ENCODE data around the gene RANBP9. TPM values are rescaled to one million over a fixed set of nuclear protein-coding genes. Genes with fewer than 3 reads are reported as not detected.

Gene RANBP9
- total RNA-seq, 1 donor, result 25.5 TPM

DNA sequence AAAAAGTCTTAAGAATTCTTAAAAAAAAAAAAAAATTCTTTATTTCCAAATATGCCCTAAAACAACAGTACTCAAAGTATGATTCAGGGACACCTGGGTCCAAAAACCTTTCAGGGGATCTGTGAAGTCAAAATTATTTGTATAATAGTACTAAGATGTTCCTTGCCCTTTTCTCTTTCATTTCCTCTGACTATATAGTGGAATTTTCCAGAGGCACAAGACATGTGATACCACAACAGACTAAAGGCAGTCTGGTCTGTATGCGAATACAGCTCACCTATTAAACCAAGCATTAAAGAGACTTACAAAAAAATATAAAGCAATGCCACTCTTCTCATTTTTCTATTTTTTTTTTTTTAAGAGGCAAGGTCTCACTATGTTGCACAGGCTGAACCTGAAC is 81.1 kb downstream of the RANBP9 start:
- TF ChIP-seq, protein P1, sequence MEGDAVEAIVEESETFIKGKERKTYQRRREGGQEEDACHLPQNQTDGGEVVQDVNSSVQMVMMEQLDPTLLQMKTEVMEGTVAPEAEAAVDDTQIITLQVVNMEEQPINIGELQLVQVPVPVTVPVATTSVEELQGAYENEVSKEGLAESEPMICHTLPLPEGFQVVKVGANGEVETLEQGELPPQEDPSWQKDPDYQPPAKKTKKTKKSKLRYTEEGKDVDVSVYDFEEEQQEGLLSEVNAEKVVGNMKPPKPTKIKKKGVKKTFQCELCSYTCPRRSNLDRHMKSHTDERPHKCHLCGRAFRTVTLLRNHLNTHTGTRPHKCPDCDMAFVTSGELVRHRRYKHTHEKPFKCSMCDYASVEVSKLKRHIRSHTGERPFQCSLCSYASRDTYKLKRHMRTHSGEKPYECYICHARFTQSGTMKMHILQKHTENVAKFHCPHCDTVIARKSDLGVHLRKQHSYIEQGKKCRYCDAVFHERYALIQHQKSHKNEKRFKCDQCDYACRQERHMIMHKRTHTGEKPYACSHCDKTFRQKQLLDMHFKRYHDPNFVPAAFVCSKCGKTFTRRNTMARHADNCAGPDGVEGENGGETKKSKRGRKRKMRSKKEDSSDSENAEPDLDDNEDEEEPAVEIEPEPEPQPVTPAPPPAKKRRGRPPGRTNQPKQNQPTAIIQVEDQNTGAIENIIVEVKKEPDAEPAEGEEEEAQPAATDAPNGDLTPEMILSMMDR (IDR thresholded peaks at IDR 0.05; ENCODE audit: insufficient read depth, low read depth, low read length), result no peak
- DNase-seq (ENCODE audit: low read depth), result no peak
- H3K4me3 ChIP-seq (ENCODE audit: low read depth, low read length), result no peak overlapping the region

GRCh38 chr6:13629459-13630116 is 82.0 kb downstream of the RANBP9 start:
- no peak overlapping the region for H3K4me3 ChIP-seq (ENCODE audit: low read depth, low read length)
- TF ChIP-seq, protein P1 (IDR thresholded peaks at IDR 0.05; ENCODE audit: insufficient read depth, low read depth, low read length), result no peak
- no peak for DNase-seq (ENCODE audit: low read depth)

DNA sequence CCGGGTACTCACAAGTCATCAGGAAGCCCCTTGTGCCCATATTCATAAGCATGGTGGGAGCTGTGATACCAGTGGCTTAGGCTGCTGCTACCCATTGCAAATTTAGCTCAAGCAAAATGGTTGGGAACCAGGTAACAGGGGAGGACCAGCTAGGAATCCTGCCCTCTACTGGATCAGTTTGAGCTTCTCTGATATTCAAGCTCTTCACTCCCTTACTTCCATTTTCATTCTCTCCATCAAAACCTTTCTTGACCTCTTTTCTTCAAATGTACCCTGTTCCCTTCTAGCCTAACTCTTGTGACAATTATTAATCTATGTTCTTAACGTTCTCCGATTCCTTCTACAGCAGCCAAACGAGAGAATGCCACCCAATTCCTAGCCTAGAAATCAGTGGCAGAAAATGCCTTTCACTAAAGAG is 86.8 kb downstream of the RANBP9 start:
- no peak overlapping the region for H3K4me3 ChIP-seq (ENCODE audit: low read depth, low read length)
- TF ChIP-seq, protein P1 (IDR thresholded peaks at IDR 0.05; ENCODE audit: insufficient read depth, low read depth, low read length), result peak; percentile 60
- DNase-seq (ENCODE audit: low read depth), result peak; percentile 27

DNA sequence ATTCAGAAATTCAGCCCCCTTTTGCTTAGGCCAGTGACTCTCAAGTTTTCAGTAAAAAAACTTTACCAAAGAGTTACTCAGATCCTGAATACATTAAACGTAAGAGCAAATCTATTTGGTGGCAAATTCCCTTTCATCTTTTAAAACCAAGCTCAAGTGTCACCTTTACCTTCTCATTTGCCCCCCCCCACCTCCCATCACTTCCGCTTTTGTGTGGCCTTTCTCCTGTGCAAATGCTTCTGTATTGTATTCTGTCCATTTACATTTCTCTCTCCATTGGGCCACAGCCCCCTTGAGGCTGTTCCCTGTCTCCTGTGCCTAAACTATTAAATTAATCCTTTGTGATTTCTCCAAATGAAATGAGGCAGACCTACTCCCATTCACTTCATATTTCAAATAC is 94.6 kb downstream of the RANBP9 start:
- H3K4me3 ChIP-seq (ENCODE audit: low read depth, low read length), result no peak overlapping the region
- no peak for DNase-seq (ENCODE audit: low read depth)
- TF ChIP-seq, protein P1 (IDR thresholded peaks at IDR 0.05; ENCODE audit: insufficient read depth, low read depth, low read length), result no peak

DNA sequence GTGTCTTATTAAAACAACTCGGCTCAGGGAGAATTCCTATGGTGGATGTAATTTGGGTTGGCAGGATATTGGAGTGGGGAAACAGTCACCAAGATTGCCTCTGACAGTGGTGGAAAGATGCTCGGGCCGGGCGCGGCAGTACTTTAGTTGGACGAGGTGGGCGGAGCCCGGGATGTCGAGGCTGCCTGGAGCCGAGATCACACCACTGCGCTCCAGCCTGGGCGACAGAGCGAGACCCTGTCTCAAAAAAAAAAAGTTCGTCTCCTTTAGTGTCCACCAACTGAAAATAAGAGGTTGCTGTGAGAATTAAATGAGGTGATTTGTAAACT is 95.9 kb downstream of the RANBP9 start:
- peak overlapping the region; percentile 100 for H3K4me3 ChIP-seq (ENCODE audit: low read depth, low read length)
- DNase-seq (ENCODE audit: low read depth), result peak; percentile 43
- TF ChIP-seq, protein P1 (IDR thresholded peaks at IDR 0.05; ENCODE audit: insufficient read depth, low read depth, low read length), result no peak

- peak; percentile 99 for DNase-seq (ENCODE audit: low read depth)
- TF ChIP-seq, protein P1 (IDR thresholded peaks at IDR 0.05; ENCODE audit: insufficient read depth, low read depth, low read length), result peak; percentile 89
- peak within 1 kb of the TSS; percentile 100 for H3K4me3 ChIP-seq (ENCODE audit: low read depth, low read length)
These were observed 96.5 kb downstream of the RANBP9 start, which contains the start of gene NOL7 for GRCh38 chr6:13614926-13615791. NOL7 (plus strand) TSS chr6:13615335; CDS start chr6:13615359, 24 bp downstream.

Measured in fibroblast of villous mesenchyme (primary cell).